ENCODE results near the gene ERMAP.
A peak's percentile ranks its signal among the peaks of the same experiment; 100 is the strongest.

Gene ERMAP

GRCh38 chr1:42816585-42817439 is at the start of gene ERMAP, which contains the start of gene SVBP:
Gene ERMAP (plus strand): TSS chr1:42817122. CDS start chr1:42830449, 13,327 bp downstream.
Gene SVBP (minus strand): TSS chr1:42817397. CDS start chr1:42816544, 853 bp downstream.
- peak; percentile 93 for DNase-seq (ENCODE audit: low spot score)

- peak; percentile 31 for DNase-seq (ENCODE audit: low spot score)
Measured at GRCh38 chr1:42767510-42768000, 49.4 kb upstream of the ERMAP start.

- DNase-seq (ENCODE audit: low spot score): no peak
Measured at GRCh38 chr1:42768172-42768571, 48.8 kb upstream of the ERMAP start.

- DNase-seq (ENCODE audit: low spot score): no peak
Measured at GRCh38 chr1:42769811-42770210, 47.1 kb upstream of the ERMAP start.

- DNase-seq (ENCODE audit: low spot score): no peak
Measured at GRCh38 chr1:42773420-42773819, 43.5 kb upstream of the ERMAP start.

GRCh38 chr1:42774928-42775526 is 41.9 kb upstream of the ERMAP start:
- no peak for DNase-seq (ENCODE audit: low spot score)

GRCh38 chr1:42776502-42776901 is 40.4 kb upstream of the ERMAP start:
- no peak for DNase-seq (ENCODE audit: low spot score)

GRCh38 chr1:42777852-42778251 is 39.1 kb upstream of the ERMAP start:
- peak; percentile 77 for DNase-seq (ENCODE audit: low spot score)

GRCh38 chr1:42779725-42780124 is 37.2 kb upstream of the ERMAP start:
- no peak for DNase-seq (ENCODE audit: low spot score)

- DNase-seq (ENCODE audit: low spot score): no peak
Measured at GRCh38 chr1:42780176-42780575, 36.7 kb upstream of the ERMAP start.

- DNase-seq (ENCODE audit: low spot score): no peak
Measured at GRCh38 chr1:42783092-42783491, 33.8 kb upstream of the ERMAP start.

- DNase-seq (ENCODE audit: low spot score): no peak
Measured at GRCh38 chr1:42784547-42784945, 32.4 kb upstream of the ERMAP start.

GRCh38 chr1:42784946-42785693 is 31.8 kb upstream of the ERMAP start, which contains the start of gene TMEM269:
Gene TMEM269 (plus strand): TSS chr1:42784991. CDS start chr1:42789894, 4,903 bp downstream.
- DNase-seq (ENCODE audit: low spot score): no peak

GRCh38 chr1:42786097-42786496 is 30.8 kb upstream of the ERMAP start:
- no peak for DNase-seq (ENCODE audit: low spot score)

GRCh38 chr1:42788021-42788420 is 28.9 kb upstream of the ERMAP start:
- no peak for DNase-seq (ENCODE audit: low spot score)

- DNase-seq (ENCODE audit: low spot score): no peak
Measured at GRCh38 chr1:42793824-42794223, 23.1 kb upstream of the ERMAP start.

- no peak for DNase-seq (ENCODE audit: low spot score)
Measured at GRCh38 chr1:42797414-42797813, 19.5 kb upstream of the ERMAP start.

- DNase-seq (ENCODE audit: low spot score): no peak
Measured at GRCh38 chr1:42797979-42798378, 18.9 kb upstream of the ERMAP start.

- DNase-seq (ENCODE audit: low spot score): no peak
Measured at GRCh38 chr1:42801832-42802473, 15.0 kb upstream of the ERMAP start.

GRCh38 chr1:42806171-42806570 is 10.8 kb upstream of the ERMAP start:
- no peak for DNase-seq (ENCODE audit: low spot score)

- DNase-seq (ENCODE audit: low spot score): no peak
Measured at GRCh38 chr1:42806593-42806992, 10.3 kb upstream of the ERMAP start.

All from hematopoietic multipotent progenitor cell treated with erythropoietin and hydrocortisone succinate and interleukin-3 and kit ligand, for 15 days (in vitro differentiated cells).